Fibroblast of mammary gland (primary cell): ENCODE results near the gene SMR3A.

Experiments used
- DNase-seq: peaks from one replicate; pipeline ENCODE4 v3.0.0-alpha.2; 2010; ENCODE audit warnings: low read depth
- H3K4me3 ChIP-seq: 2 replicates; pipeline ENCODE4 v1.5.1; 2011; ENCODE audit warnings: low read depth, mild to moderate bottlenecking, low read length, moderate library complexity; ENCODE audit not compliant: control insufficient read depth
- TF ChIP-seq, protein P1 (sequence below): conservative IDR thresholded peaks from 2 replicates; pipeline ENCODE4 v1.5.1; 2011; ENCODE audit warnings: low read depth, low read length, inconsistent platforms; ENCODE audit not compliant: control insufficient read depth, insufficient read depth

Gene SMR3A

DNA sequence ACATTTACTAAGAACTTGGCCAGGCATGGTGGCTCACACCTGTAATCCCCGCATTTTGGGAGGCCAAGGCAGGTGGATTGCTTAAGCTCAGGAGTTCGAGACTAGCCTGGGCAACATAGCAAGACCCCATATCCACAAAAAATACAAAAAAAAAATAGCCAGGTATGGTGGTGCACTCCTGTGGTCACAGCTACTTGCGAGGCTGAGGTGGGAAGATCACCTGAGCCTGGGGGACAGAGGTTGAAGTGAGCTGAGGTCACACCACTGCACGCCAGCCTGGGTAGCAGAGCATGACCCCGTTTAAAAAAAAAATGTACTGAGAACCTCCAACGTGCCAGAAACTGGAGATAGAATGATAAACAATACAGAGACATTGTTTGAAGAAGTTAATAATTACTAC is 45.2 kb downstream of the SMR3A start:
- DNase-seq = no peak
- no peak overlapping the region for H3K4me3 ChIP-seq
- TF ChIP-seq, protein P1, sequence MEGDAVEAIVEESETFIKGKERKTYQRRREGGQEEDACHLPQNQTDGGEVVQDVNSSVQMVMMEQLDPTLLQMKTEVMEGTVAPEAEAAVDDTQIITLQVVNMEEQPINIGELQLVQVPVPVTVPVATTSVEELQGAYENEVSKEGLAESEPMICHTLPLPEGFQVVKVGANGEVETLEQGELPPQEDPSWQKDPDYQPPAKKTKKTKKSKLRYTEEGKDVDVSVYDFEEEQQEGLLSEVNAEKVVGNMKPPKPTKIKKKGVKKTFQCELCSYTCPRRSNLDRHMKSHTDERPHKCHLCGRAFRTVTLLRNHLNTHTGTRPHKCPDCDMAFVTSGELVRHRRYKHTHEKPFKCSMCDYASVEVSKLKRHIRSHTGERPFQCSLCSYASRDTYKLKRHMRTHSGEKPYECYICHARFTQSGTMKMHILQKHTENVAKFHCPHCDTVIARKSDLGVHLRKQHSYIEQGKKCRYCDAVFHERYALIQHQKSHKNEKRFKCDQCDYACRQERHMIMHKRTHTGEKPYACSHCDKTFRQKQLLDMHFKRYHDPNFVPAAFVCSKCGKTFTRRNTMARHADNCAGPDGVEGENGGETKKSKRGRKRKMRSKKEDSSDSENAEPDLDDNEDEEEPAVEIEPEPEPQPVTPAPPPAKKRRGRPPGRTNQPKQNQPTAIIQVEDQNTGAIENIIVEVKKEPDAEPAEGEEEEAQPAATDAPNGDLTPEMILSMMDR = no peak
